MM.1S (cell line): ENCODE data around the gene H6PD.

Experiments used
- DNase-seq: peaks from one replicate; pipeline ENCODE4 v3.0.0-alpha.2; 2015
- H2AFZ ChIP-seq: fragments of 300-600 bp; sonication (generic); 2 replicates; pipeline ENCODE4 v1.6.0; 2016; ENCODE audit warnings: antibody characterized with exemption, low read length
- H3F3A ChIP-seq: fragments of 300-600 bp; sonication (generic); 2 replicates; pipeline ENCODE4 v1.6.1; 2016; ENCODE audit warnings: mild to moderate bottlenecking, antibody characterized with exemption, low read length, moderate library complexity, mixed read lengths; ENCODE audit not compliant: insufficient read depth
- H3K27ac ChIP-seq: fragments of 300-600 bp; sonication (generic); 2 replicates; pipeline ENCODE4 v1.5.1; 2016; ENCODE audit warnings: mild to moderate bottlenecking, low read length
- H3K27me3 ChIP-seq: fragments of 300-600 bp; sonication (generic); replicated peaks from 2 replicates; pipeline ENCODE4 v1.6.0; 2016; ENCODE audit warnings: low read length; ENCODE audit not compliant: insufficient read depth
- H3K36me3 ChIP-seq: fragments of 300-600 bp; sonication (generic); replicated peaks from 2 replicates; pipeline ENCODE4 v1.6.1; 2016; ENCODE audit warnings: mild to moderate bottlenecking, low read length, mixed read lengths; ENCODE audit not compliant: insufficient read depth
- H3K4me1 ChIP-seq: fragments of 300-600 bp; sonication (generic); 2 replicates; pipeline ENCODE4 v1.6.1; 2016; ENCODE audit warnings: low read length, mixed read lengths
- H3K4me2 ChIP-seq: fragments of 300-600 bp; sonication (generic); 2 replicates; pipeline ENCODE4 v1.6.0; 2016; ENCODE audit warnings: low read depth, low read length
- H3K4me3 ChIP-seq: fragments of 300-600 bp; sonication (generic); 2 replicates; pipeline ENCODE4 v1.5.1; 2016; ENCODE audit warnings: low read length, mixed read lengths
- H3K79me2 ChIP-seq: fragments of 300-600 bp; sonication (generic); 2 replicates; pipeline ENCODE4 v1.6.1; 2016; ENCODE audit warnings: mixed run types, low read length, mixed read lengths
- H3K9ac ChIP-seq: fragments of 300-600 bp; sonication (generic); 2 replicates; pipeline ENCODE4 v1.6.1; 2016; ENCODE audit warnings: low read length, mixed read lengths
- H3K9me2 ChIP-seq: fragments of 300-600 bp; sonication (generic); replicated peaks from 2 replicates; pipeline ENCODE4 v1.6.1; 2016; ENCODE audit warnings: mild to moderate bottlenecking, low read length, mixed read lengths; ENCODE audit not compliant: insufficient read depth
- H3K9me3 ChIP-seq: fragments of 300-600 bp; sonication (generic); replicated peaks from 2 replicates; pipeline ENCODE4 v1.6.1; 2016; ENCODE audit warnings: mild to moderate bottlenecking, low read length, mixed read lengths; ENCODE audit not compliant: insufficient read depth
- H4K20me1 ChIP-seq: fragments of 300-600 bp; sonication (generic); 2 replicates; pipeline ENCODE4 v1.6.1; 2016; ENCODE audit warnings: mild to moderate bottlenecking, low read length, moderate library complexity, mixed read lengths; ENCODE audit not compliant: insufficient read depth
- EZH2 ChIP-seq: fragments of 300-600 bp; sonication (generic); optimal IDR thresholded peaks from 2 replicates; pipeline ENCODE3; 2017; ENCODE audit warnings: low read depth, mild to moderate bottlenecking, antibody characterized with exemption, low read length, mixed read lengths
- EZH2phosphoT487 ChIP-seq: fragments of 300-600 bp; sonication (generic); IDR thresholded peaks from 2 replicates; pipeline ENCODE4 v1.6.1; 2018; ENCODE audit warnings: antibody characterized with exemption, low read length
- TF ChIP-seq, protein P1 (sequence below): fragments of 300-600 bp; sonication (generic); IDR thresholded peaks from 2 replicates; pipeline ENCODE4 v1.5.1; 2016; ENCODE audit warnings: antibody characterized with exemption, low read length, mixed read lengths

The H6PD gene

DNA sequence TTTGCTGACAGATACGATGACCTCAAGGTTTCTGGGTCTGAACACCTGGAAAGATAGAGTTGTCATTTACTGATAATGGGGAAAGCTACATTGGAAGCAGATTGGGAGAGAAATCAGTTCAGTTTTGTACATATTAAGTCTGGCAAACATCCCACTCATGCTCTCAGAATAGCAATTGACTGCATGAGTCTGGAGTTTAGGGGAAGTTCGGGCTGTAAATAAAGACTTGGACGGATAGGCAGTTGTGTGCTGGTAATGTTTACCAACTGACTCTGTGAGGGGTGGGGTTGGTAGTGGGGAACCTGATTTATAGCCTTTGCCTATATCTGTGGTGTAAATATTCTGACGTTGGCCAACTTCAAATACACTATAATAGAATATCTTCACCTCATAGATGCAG lies 4.0 kb downstream of the H6PD start:
- TF ChIP-seq EZH2phosphoT487 (no peak), EZH2 (no peak)
- TF ChIP-seq, protein P1, sequence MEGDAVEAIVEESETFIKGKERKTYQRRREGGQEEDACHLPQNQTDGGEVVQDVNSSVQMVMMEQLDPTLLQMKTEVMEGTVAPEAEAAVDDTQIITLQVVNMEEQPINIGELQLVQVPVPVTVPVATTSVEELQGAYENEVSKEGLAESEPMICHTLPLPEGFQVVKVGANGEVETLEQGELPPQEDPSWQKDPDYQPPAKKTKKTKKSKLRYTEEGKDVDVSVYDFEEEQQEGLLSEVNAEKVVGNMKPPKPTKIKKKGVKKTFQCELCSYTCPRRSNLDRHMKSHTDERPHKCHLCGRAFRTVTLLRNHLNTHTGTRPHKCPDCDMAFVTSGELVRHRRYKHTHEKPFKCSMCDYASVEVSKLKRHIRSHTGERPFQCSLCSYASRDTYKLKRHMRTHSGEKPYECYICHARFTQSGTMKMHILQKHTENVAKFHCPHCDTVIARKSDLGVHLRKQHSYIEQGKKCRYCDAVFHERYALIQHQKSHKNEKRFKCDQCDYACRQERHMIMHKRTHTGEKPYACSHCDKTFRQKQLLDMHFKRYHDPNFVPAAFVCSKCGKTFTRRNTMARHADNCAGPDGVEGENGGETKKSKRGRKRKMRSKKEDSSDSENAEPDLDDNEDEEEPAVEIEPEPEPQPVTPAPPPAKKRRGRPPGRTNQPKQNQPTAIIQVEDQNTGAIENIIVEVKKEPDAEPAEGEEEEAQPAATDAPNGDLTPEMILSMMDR: no peak
- H3K9ac ChIP-seq: no peak overlapping the region
- DNase-seq: no peak

DNA sequence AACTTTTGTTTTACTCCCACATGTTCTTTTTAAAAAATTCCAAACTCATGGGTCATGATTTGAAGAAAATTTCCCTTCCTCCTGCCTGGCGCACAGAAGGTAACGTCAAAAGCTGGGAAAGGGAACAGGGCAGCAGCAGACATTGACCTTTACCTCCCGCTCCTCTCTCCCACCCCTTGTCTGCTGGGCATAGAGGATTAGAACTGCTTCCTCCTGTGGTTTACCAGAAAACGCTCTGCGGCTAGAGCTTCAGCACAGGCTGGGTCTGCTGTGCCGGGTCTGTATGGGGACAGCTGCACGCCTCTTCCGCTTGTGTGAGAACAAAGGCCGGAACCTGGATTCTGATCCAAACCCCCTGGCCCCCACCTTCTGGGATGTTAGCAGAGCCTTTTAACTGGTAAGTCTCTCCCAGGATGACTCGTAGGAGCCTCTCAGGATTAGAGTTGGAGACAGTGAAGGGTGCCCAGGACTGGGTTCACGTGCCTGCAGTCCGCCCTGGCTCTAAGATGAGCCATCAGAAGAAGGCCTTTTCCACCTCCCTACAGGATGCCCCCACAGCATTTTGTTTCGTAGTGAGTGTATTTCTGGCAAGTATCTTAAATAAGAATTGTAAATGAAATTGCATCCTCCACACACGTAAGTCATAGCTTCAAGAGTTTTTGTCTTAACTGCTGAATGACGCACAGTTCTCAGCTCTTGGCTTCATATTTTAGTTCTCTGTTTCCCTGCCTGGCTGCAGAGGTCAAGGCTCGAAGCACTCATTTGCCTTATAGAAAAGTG lies 5.2 kb downstream of the H6PD start:
- Histone ChIP-seq H3K27me3 (no peaks in the 10 kb centered on the region), H3K4me3 (no peak overlapping the region; the same call in 1 of the 2 replicates), H3K9ac (no peak overlapping the region), H4K20me1 (no peaks in the 10 kb centered on the region), H3K9me3 (no peaks in the 10 kb centered on the region), H3K4me1 (peaks cover 21% of the 10 kb centered on the region), H3K27ac (no peak overlapping the region), H3K36me3 (no peaks in the 10 kb centered on the region), H2AFZ (no peak overlapping the region), H3K79me2 (no peaks in the 10 kb centered on the region), H3K9me2 (no peaks in the 10 kb centered on the region), H3F3A (0 out of 2 replicates have a peak, but pooled peaks cover 3% of the 10 kb centered on the region), H3K4me2 (peak overlapping the region; percentile 28)
- peak; percentile 89 for DNase-seq
- TF ChIP-seq EZH2phosphoT487 (no peak), EZH2 (no peak)
- TF ChIP-seq, protein P1: no peak

More for the DNA sequence above, 4.0 kb downstream of the H6PD start:
- Histone ChIP-seq H3K4me1 (peaks cover 21% of the 10 kb centered on the region), H3K27ac (no peak overlapping the region), H3K4me2 (no peak overlapping the region), H3K79me2 (no peaks in the 10 kb centered on the region), H2AFZ (no peak overlapping the region), H3F3A (peaks cover 10% of the 10 kb centered on the region; the same call in 1 of the 2 replicates), H3K36me3 (no peaks in the 10 kb centered on the region), H3K27me3 (no peaks in the 10 kb centered on the region), H3K9me2 (no peaks in the 10 kb centered on the region), H3K4me3 (no peak overlapping the region), H4K20me1 (no peaks in the 10 kb centered on the region), H3K9me3 (no peaks in the 10 kb centered on the region)

DNA sequence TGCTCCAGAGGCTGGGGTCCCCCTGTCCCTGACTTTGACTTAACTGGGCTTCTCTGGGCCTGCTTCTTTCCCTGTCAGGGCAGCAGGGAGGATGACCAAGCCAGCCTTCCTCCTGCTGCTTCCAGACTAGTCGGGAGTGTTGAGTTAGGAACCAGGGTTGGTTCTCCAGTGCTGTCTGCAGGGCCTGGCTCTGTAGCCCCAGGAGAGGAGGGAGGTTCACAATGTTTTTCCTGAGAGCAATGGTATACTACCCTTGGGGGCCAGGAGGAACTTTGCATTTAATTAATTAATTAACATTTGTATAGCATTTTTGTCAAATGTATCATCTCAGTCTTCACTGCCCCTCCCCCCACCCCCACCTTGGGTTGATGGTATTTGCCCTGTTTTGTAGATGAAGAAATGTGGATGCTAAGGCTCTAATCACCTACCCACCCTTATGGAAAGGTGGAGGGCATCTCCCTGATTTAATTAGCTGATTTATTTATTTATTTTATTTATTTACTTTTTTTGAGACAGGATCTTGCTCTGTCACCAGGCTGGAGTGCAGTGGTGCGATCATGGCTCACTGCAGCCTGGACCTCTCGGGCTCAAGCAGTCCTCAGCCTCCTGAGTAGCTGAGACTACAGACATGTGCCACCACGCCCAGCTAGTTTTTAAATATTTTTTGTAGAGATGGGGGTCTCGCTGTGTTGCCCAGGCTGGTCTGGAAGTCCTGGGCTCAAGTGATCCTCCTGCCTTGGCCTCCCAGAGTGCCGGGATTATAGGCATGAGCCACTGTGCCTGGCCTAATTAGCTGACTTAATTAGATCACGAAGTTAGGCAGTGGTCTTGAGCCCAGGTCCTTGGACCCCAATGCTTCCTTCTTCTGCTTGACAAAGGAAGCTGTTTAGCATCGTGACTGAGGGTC lies 6.6 kb downstream of the H6PD start:
- DNase-seq: no peak
- no peak overlapping the region for H3K9ac ChIP-seq
- H4K20me1 ChIP-seq: no peaks in the 10 kb centered on the region
- H2AFZ ChIP-seq: no peak overlapping the region
- H3K27ac ChIP-seq: no peak overlapping the region
- H3K79me2 ChIP-seq: no peaks in the 10 kb centered on the region
- no peaks in the 10 kb centered on the region for H3K27me3 ChIP-seq
- no peak overlapping the region for H3K4me2 ChIP-seq
- 0 out of 2 replicates have a peak, but pooled peaks cover 3% of the 10 kb centered on the region for H3F3A ChIP-seq
- TF ChIP-seq, protein P1: no peak
- TF ChIP-seq EZH2phosphoT487: no peak
- TF ChIP-seq EZH2: no peak
- H3K9me2 ChIP-seq: no peaks in the 10 kb centered on the region
- peaks cover 21% of the 10 kb centered on the region for H3K4me1 ChIP-seq
- no peaks in the 10 kb centered on the region for H3K36me3 ChIP-seq
- H3K9me3 ChIP-seq: no peaks in the 10 kb centered on the region
- H3K4me3 ChIP-seq: no peak overlapping the region
